Mucosa of rectum (tissue), 2 donors: Measurements from ENCODE around the gene B4GALT4.

ENCODE experiments used
- H3K27ac ChIP-seq, 2 donors: one replicate each; pipeline ENCODE4 v1.7.0; 2013; ENCODE audit warnings: inconsistent platforms in 2 of 2, low read depth in 2 of 2, low read length in 2 of 2
- H3K27me3 ChIP-seq, 2 donors: one replicate each; pipeline ENCODE4 v1.7.0; 2013; ENCODE audit warnings: low read length in 2 of 2; ENCODE audit not compliant: control insufficient read depth in 2 of 2, insufficient read depth in 2 of 2
- H3K36me3 ChIP-seq, 2 donors: one replicate each; pipeline ENCODE4 v1.7.0; 2013; ENCODE audit warnings: low read length in 2 of 2; ENCODE audit not compliant: control insufficient read depth in 2 of 2, insufficient read depth in 2 of 2
- H3K4me1 ChIP-seq, 2 donors: one replicate each; pipeline ENCODE4 v1.7.0; 2013; ENCODE audit warnings: low read length in 2 of 2, mild to moderate bottlenecking in 1 of 2; ENCODE audit not compliant: control insufficient read depth in 2 of 2, insufficient read depth in 2 of 2
- H3K4me3 ChIP-seq, 2 donors: one replicate each; pipeline ENCODE4 v1.7.0; 2013; ENCODE audit warnings: low read length in 2 of 2
- H3K9ac ChIP-seq, 2 donors: one replicate each; pipeline ENCODE4 v1.7.0; 2013; ENCODE audit warnings: low read length in 2 of 2, low read depth in 1 of 2, mild to moderate bottlenecking in 1 of 2
- H3K9me3 ChIP-seq, 2 donors: one replicate each; pipeline ENCODE4 v1.7.0; 2013; ENCODE audit warnings: low read length in 2 of 2; ENCODE audit not compliant: control insufficient read depth in 2 of 2
- donor health status: healthy.
- donor health status: Normal muscosa, but diverticular disease.

Gene B4GALT4

DNA sequence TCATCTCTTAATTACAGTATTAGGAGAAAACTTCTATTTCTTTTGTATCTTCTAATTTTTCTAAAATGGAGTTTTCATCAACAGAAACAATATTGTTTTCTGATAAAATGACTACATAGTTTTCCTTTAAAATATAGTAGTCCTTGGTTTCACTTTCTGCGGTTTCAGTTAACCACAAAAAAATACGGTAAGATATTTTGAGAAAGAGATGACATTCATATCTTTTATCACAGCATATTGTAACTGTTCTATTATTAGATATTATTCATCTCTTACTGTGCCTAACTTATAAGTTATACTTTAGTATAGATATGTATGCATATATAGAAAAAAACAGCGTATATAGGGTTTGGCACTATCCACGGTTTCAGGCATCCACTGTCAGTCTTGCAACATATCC is 2.3 kb downstream of the B4GALT4 start:
- no peaks in the 10 kb centered on the region for H3K27me3 ChIP-seq
- peaks cover 13 to 17% of the 10 kb centered on the region in 2 donors for H3K4me1 ChIP-seq
- peak overlapping the region in 1 of 2 donors; percentile 87 for H3K4me3 ChIP-seq
- peak overlapping the region in 1 of 2 donors; percentile 33 for H3K9ac ChIP-seq
- H3K9me3 ChIP-seq, result no peaks in the 10 kb centered on the region
- peaks cover 24 to 30% of the 10 kb centered on the region in 2 donors for H3K36me3 ChIP-seq
- H3K27ac ChIP-seq, result no peak overlapping the region

GRCh38 chr3:119237299-119237698 is 3.4 kb downstream of the B4GALT4 start:
- Histone ChIP-seq H3K27me3 (no peaks in the 10 kb centered on the region), H3K27ac (no peak overlapping the region), H3K9ac (no peak overlapping the region), H3K4me3 (no peak overlapping the region), H3K9me3 (no peaks in the 10 kb centered on the region), H3K36me3 (peaks cover 32 to 37% of the 10 kb centered on the region in 2 donors), H3K4me1 (peaks cover 13 to 17% of the 10 kb centered on the region in 2 donors)

GRCh38 chr3:119236756-119237155 is 3.9 kb downstream of the B4GALT4 start:
- H3K9me3 ChIP-seq, result no peaks in the 10 kb centered on the region
- peaks cover 16 to 17% of the 10 kb centered on the region in 2 donors for H3K4me1 ChIP-seq
- H3K4me3 ChIP-seq, result no peak overlapping the region
- H3K27ac ChIP-seq, result no peak overlapping the region
- H3K36me3 ChIP-seq, result peaks cover 35 to 42% of the 10 kb centered on the region in 2 donors
- no peaks in the 10 kb centered on the region for H3K27me3 ChIP-seq
- H3K9ac ChIP-seq, result no peak overlapping the region

- H3K9ac ChIP-seq, result no peak overlapping the region
- H3K27ac ChIP-seq, result no peak overlapping the region
- H3K27me3 ChIP-seq, result no peaks in the 10 kb centered on the region
- peaks cover 11 to 12% of the 10 kb centered on the region in 2 donors for H3K4me1 ChIP-seq
- peaks cover 45 to 52% of the 10 kb centered on the region in 2 donors for H3K36me3 ChIP-seq
- no peaks in the 10 kb centered on the region for H3K9me3 ChIP-seq
- H3K4me3 ChIP-seq, result no peak overlapping the region
Observed at GRCh38 chr3:119235151-119235550, 5.5 kb downstream of the B4GALT4 start.

DNA sequence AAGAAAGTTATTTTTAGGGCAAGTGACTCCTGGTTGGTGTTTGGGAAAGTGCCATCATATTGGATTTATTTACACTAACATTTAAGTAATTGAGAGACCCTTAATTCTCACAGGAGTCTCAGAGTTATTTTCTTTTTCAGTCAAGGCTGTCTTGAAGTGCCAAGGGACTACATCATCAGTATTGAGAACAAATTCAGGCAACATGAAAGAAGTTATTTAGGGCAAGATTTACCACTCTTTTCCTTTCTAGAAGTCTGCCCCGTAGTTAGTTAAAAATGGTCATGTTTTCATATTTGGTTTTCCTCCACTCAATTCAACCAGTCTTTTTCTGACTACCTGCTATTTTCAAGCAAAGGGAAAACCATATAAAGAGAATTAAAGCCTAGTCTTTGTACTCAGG is 6.1 kb downstream of the B4GALT4 start:
- Histone ChIP-seq H3K27me3 (no peaks in the 10 kb centered on the region), H3K4me3 (no peak overlapping the region), H3K27ac (no peak overlapping the region), H3K4me1 (peaks cover 9 to 10% of the 10 kb centered on the region in 2 donors), H3K9me3 (no peaks in the 10 kb centered on the region), H3K9ac (no peak overlapping the region), H3K36me3 (peaks cover 50 to 58% of the 10 kb centered on the region in 2 donors)

GRCh38 chr3:119230745-119231144 is 9.9 kb downstream of the B4GALT4 start:
- Histone ChIP-seq H3K4me3 (no peak overlapping the region), H3K9ac (no peak overlapping the region), H3K27ac (no peak overlapping the region), H3K4me1 (peaks cover 22 to 30% of the 10 kb centered on the region in 2 donors), H3K27me3 (no peaks in the 10 kb centered on the region), H3K36me3 (peaks cover 66 to 67% of the 10 kb centered on the region in 2 donors), H3K9me3 (no peaks in the 10 kb centered on the region)

- H3K9me3 ChIP-seq, result no peaks in the 10 kb centered on the region
- peaks cover 22 to 31% of the 10 kb centered on the region in 2 donors for H3K4me1 ChIP-seq
- H3K9ac ChIP-seq, result no peak overlapping the region
- H3K36me3 ChIP-seq, result peaks cover 60 to 62% of the 10 kb centered on the region in 2 donors
- H3K27ac ChIP-seq, result no peak overlapping the region
- H3K4me3 ChIP-seq, result no peak overlapping the region
- H3K27me3 ChIP-seq, result no peaks in the 10 kb centered on the region
Observed at GRCh38 chr3:119230071-119230470, 10.6 kb downstream of the B4GALT4 start.

DNA sequence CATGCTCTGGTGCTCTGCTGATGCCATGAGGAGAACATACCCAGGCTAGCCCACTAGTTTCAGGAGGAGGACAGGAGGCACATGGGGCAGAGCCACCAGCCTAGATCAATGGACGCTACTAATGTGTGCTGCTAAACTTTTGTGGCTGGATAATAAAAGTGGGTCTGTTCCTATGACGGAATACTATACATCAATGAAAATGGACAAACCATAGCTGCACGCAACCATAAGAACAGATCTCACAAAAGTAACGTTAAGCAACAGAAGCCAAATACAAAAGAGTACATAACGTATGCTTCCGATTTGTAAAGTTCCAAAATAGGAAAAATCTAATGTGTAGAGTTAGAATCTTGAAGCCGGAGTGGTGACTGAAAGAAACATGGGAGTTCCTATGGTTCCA is 11.5 kb downstream of the B4GALT4 start:
- H3K9me3 ChIP-seq, result no peaks in the 10 kb centered on the region
- H3K27ac ChIP-seq, result peak overlapping the region; percentile 32 to 65
- H3K27me3 ChIP-seq, result no peaks in the 10 kb centered on the region
- peaks cover 22 to 34% of the 10 kb centered on the region in 2 donors for H3K4me1 ChIP-seq
- H3K4me3 ChIP-seq, result no peak overlapping the region
- no peak overlapping the region for H3K9ac ChIP-seq
- peaks cover 55 to 62% of the 10 kb centered on the region in 2 donors for H3K36me3 ChIP-seq

DNA sequence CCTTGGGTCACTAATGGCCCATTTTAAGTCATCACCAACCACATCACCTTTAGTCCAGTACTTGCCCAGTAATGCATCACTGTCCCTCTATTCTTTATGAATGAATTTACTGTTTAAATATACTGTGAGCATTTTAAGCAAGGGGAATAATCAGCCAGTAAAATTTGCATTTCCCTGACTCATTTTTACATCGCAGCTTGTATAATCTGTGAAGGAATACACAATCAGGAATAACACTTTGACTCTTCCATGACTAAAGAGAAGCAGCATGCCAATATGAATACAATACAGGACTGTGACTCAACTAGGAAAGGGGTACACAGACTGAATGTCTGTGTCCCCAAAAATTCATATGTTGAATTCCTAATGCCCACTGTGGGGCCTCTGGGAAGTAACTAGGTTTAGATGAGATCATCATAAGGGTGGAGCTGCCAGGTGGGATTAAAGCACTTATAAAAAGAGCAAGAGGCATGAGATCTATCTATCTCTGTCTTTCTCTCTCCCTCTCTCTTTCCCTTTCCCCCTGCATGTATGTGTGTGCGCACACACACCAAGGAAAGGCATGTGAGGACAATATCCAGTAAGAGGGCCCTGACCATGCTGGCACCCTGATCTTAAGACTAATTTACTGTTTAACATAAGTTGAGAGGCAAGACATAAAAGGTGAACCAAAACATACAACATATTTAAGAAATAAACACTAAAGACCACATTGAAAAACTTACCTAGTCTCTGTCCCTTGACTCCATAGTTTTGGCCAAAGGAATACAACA is 12.1 kb downstream of the B4GALT4 start:
- Histone ChIP-seq H3K36me3 (peaks cover 59 to 62% of the 10 kb centered on the region in 2 donors), H3K27me3 (no peaks in the 10 kb centered on the region), H3K9ac (no peak overlapping the region), H3K4me3 (no peak overlapping the region), H3K4me1 (peaks cover 22 to 34% of the 10 kb centered on the region in 2 donors), H3K27ac (peak overlapping the region; percentile 65 to 74), H3K9me3 (no peaks in the 10 kb centered on the region)

GRCh38 chr3:119227070-119227850 is 13.4 kb downstream of the B4GALT4 start:
- H3K9ac ChIP-seq, result peak overlapping the region in 1 of 2 donors; percentile 28
- H3K27me3 ChIP-seq, result no peaks in the 10 kb centered on the region
- peaks cover 63 to 65% of the 10 kb centered on the region in 2 donors for H3K36me3 ChIP-seq
- no peaks in the 10 kb centered on the region for H3K9me3 ChIP-seq
- peak overlapping the region; percentile 65 to 78 for H3K27ac ChIP-seq
- peak overlapping the region in 1 of 2 donors; percentile 53 for H3K4me3 ChIP-seq
- peaks cover 22 to 34% of the 10 kb centered on the region in 2 donors for H3K4me1 ChIP-seq
